Spleen (tissue), 7 donors: ENCODE data around the gene ZCCHC7.

Source experiments
- CTCF ChIP-seq, 11 experiments: fragments of 200-600 bp in 7 of 11; fragments of 450-650 bp in 4 of 11; sonication (generic) in 4 of 11; IDR thresholded peaks in 8 of 11; conservative IDR thresholded peaks in 3 of 11; 1 replicate in 7 of 11; 2 replicates in 4 of 11; pipeline versions ENCODE4 v1.4.0 to v1.8.0; 2016 to 2021; ENCODE audit warnings: antibody characterized with exemption in 11 of 11, inconsistent platforms in 4 of 11, mild to moderate bottlenecking in 1 of 11
- POLR2A ChIP-seq, 3 donors: fragments of 450-650 bp; IDR thresholded peaks; one replicate each; pipeline ENCODE4 v1.5.1; 2017; ENCODE audit warnings: antibody characterized with exemption in 3 of 3, mild to moderate bottlenecking in 1 of 3
- POLR2AphosphoS5 ChIP-seq, 3 donors: sonication (generic); formaldehyde crosslinking; IDR thresholded peaks; one replicate each; pipeline ENCODE4 v1.5.1; 2017; ENCODE audit warnings: antibody characterized with exemption in 3 of 3
- donor health status: DM: no; HTN: no; CAD: no; lungs with moderate emphysema.
- donor health status: DM: no; HTN: no; CAD: no.
- donor health status: DM: no; HTN: no; CAD: no.

DNA sequence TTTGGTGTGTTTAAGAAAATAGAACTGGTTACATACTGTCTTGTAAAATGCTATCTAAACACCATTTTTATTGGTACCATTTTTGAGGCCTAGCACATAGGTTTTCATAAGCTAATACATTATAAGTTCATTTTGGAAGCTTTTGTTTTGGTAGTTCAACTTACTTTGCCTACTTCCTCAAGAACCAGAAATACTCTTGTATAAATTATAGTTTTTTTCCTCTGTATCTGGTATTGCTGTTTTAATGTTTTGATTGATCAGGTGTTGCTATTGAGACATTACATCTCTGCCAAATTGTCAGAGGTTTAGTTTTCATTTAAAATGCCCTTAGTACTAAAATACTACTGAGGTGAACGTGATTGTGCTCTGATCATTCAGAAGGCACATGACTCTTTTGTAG, 211.5 kb downstream of the ZCCHC7 start:
- TF ChIP-seq CTCF (IDR thresholded peaks at IDR 0.05 in 8 of 11, conservative IDR thresholded peaks at IDR 0.05 in 3 of 11) (no peak), POLR2AphosphoS5 (IDR thresholded peaks at IDR 0.05) (no peak), POLR2A (IDR thresholded peaks at IDR 0.05) (no peak)
